ENCODE results near the gene EIF2AK3.
A peak's percentile ranks its signal among the peaks of the same experiment; 100 is the strongest.

EIF2AK3 gene

DNA sequence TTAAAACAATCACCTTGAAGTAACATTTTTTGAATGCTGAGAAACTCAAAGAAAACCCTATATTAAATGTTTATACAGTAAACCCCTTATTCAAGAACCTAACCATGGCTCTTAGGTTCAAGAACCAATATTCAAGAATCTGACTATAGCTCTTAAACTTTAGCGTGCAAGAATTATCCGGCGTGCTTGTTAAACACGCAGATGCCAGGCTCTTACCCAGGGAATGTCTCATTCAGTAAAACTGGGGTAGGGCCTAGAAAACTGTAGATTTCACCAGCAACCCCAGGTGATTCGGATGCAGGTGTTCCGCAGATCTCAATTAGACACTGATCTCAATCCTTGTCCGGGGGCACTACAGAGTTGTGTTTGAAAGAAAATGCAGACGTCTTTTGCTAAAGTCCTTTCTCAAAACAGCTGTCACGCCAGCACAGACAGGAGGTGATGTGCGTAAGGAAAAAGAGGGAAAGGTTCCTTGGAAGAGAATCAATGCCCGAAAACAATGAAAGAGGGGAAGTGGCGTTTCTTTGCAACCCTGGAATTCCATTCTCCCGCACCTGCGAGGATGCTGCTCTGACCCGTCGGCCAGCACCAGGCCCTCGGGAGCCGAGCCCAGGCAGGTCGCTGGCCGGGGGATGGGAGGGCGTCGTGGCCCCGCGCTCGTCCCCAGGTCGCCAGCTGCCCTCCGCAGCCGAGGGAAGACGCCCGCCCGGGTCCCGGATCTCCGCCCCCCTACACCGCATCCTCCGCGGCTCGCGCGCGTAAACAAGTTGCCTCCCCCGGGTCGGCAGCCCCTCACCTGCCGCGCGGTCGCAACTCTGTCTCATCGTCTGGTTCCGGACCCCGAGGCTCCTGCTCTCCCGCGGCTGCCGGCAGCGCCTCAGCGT lies 851 bp downstream of the EIF2AK3 start (continued):
- TF ChIP-seq, protein P1, sequence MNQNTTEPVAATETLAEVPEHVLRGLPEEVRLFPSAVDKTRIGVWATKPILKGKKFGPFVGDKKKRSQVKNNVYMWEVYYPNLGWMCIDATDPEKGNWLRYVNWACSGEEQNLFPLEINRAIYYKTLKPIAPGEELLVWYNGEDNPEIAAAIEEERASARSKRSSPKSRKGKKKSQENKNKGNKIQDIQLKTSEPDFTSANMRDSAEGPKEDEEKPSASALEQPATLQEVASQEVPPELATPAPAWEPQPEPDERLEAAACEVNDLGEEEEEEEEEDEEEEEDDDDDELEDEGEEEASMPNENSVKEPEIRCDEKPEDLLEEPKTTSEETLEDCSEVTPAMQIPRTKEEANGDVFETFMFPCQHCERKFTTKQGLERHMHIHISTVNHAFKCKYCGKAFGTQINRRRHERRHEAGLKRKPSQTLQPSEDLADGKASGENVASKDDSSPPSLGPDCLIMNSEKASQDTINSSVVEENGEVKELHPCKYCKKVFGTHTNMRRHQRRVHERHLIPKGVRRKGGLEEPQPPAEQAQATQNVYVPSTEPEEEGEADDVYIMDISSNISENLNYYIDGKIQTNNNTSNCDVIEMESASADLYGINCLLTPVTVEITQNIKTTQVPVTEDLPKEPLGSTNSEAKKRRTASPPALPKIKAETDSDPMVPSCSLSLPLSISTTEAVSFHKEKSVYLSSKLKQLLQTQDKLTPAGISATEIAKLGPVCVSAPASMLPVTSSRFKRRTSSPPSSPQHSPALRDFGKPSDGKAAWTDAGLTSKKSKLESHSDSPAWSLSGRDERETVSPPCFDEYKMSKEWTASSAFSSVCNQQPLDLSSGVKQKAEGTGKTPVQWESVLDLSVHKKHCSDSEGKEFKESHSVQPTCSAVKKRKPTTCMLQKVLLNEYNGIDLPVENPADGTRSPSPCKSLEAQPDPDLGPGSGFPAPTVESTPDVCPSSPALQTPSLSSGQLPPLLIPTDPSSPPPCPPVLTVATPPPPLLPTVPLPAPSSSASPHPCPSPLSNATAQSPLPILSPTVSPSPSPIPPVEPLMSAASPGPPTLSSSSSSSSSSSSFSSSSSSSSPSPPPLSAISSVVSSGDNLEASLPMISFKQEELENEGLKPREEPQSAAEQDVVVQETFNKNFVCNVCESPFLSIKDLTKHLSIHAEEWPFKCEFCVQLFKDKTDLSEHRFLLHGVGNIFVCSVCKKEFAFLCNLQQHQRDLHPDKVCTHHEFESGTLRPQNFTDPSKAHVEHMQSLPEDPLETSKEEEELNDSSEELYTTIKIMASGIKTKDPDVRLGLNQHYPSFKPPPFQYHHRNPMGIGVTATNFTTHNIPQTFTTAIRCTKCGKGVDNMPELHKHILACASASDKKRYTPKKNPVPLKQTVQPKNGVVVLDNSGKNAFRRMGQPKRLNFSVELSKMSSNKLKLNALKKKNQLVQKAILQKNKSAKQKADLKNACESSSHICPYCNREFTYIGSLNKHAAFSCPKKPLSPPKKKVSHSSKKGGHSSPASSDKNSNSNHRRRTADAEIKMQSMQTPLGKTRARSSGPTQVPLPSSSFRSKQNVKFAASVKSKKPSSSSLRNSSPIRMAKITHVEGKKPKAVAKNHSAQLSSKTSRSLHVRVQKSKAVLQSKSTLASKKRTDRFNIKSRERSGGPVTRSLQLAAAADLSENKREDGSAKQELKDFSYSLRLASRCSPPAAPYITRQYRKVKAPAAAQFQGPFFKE (tag by site-specific recombination; IDR thresholded peaks at IDR 0.05; ENCODE audit: borderline replicate concordance): no peak
- TF ChIP-seq KLF7 (tag by site-specific recombination; IDR thresholded peaks at IDR 0.05; ENCODE audit: borderline replicate concordance): no peak
- TF ChIP-seq FEZF1 (tag by site-specific recombination; IDR thresholded peaks at IDR 0.05): no peak
- TF ChIP-seq ZNF221 (tag by site-specific recombination; IDR thresholded peaks at IDR 0.05; ENCODE audit: borderline replicate concordance): no peak
- no peak for TF ChIP-seq ZNF16 (tag by site-specific recombination; IDR thresholded peaks at IDR 0.05; ENCODE audit: low read depth)
- TF ChIP-seq KLF9 (tag by site-specific recombination; IDR thresholded peaks at IDR 0.05; ENCODE audit: low read depth): no peak
- no peak for TF ChIP-seq ZNF677 (tag by site-specific recombination; IDR thresholded peaks at IDR 0.05)
- peak; percentile 39 for TF ChIP-seq ZNF341 (tag by site-specific recombination; IDR thresholded peaks at IDR 0.05; ENCODE audit: low read depth)
- TF ChIP-seq ZNF10 (tag by site-specific recombination; IDR thresholded peaks at IDR 0.05): no peak
- no peak for TF ChIP-seq HOXD13 (CRISPR knock-in tag; IDR thresholded peaks at IDR 0.05; ENCODE audit: borderline replicate concordance)
- TF ChIP-seq ZNF138 (tag by site-specific recombination; IDR thresholded peaks at IDR 0.05; ENCODE audit: borderline replicate concordance): no peak
- no peak for TF ChIP-seq SCRT1 (tag by site-specific recombination; IDR thresholded peaks at IDR 0.05; ENCODE audit: borderline replicate concordance)
- peak; percentile 34; the same call in 1 of the 2 replicates for TF ChIP-seq GLIS1 (tag by site-specific recombination; IDR thresholded peaks at IDR 0.05)
- TF ChIP-seq ZNF530 (tag by site-specific recombination; IDR thresholded peaks at IDR 0.05; ENCODE audit: low read depth): no peak
- TF ChIP-seq ZNF626 (tag by site-specific recombination; IDR thresholded peaks at IDR 0.05): no peak
- TF ChIP-seq SP3 (tag by site-specific recombination; IDR thresholded peaks at IDR 0.05): no peak
- TF ChIP-seq, protein P2, sequence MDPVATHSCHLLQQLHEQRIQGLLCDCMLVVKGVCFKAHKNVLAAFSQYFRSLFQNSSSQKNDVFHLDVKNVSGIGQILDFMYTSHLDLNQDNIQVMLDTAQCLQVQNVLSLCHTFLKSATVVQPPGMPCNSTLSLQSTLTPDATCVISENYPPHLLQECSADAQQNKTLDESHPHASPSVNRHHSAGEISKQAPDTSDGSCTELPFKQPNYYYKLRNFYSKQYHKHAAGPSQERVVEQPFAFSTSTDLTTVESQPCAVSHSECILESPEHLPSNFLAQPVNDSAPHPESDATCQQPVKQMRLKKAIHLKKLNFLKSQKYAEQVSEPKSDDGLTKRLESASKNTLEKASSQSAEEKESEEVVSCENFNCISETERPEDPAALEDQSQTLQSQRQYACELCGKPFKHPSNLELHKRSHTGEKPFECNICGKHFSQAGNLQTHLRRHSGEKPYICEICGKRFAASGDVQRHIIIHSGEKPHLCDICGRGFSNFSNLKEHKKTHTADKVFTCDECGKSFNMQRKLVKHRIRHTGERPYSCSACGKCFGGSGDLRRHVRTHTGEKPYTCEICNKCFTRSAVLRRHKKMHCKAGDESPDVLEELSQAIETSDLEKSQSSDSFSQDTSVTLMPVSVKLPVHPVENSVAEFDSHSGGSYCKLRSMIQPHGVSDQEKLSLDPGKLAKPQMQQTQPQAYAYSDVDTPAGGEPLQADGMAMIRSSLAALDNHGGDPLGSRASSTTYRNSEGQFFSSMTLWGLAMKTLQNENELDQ (tag by site-specific recombination; IDR thresholded peaks at IDR 0.05; ENCODE audit: low read depth): no peak
- no peak for TF ChIP-seq ZNF843 (tag by site-specific recombination; IDR thresholded peaks at IDR 0.05)
- TF ChIP-seq ZNF654 (tag by site-specific recombination; IDR thresholded peaks at IDR 0.05; ENCODE audit: low read depth): no peak
- TF ChIP-seq PRDM1 (tag by site-specific recombination; IDR thresholded peaks at IDR 0.05): peak; percentile 81
- TF ChIP-seq ZNF549 (tag by site-specific recombination; IDR thresholded peaks at IDR 0.05): no peak
- no peak for TF ChIP-seq YY2 (tag by site-specific recombination; IDR thresholded peaks at IDR 0.05)
- TF ChIP-seq ZNF184 (tag by site-specific recombination; IDR thresholded peaks at IDR 0.05): no peak
- no peak for TF ChIP-seq ZNF837 (tag by site-specific recombination; IDR thresholded peaks at IDR 0.05)
- no peak for TF ChIP-seq ZBTB7A (tag by site-specific recombination; IDR thresholded peaks at IDR 0.05; ENCODE audit: low read depth)
- TF ChIP-seq ZNF121 (tag by site-specific recombination; IDR thresholded peaks at IDR 0.05): no peak
- no peak for TF ChIP-seq ZNF610 (tag by site-specific recombination; IDR thresholded peaks at IDR 0.05; ENCODE audit: borderline replicate concordance)
- TF ChIP-seq, protein P3, sequence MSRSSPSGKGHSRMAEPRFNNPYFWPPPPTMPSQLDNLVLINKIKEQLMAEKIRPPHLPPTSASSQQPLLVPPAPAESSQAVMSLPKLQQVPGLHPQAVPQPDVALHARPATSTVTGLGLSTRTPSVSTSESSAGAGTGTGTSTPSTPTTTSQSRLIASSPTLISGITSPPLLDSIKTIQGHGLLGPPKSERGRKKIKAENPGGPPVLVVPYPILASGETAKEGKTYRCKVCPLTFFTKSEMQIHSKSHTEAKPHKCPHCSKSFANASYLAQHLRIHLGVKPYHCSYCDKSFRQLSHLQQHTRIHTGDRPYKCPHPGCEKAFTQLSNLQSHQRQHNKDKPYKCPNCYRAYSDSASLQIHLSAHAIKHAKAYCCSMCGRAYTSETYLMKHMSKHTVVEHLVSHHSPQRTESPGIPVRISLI (tag by site-specific recombination; IDR thresholded peaks at IDR 0.05): no peak
- no peak for TF ChIP-seq GLI2 (tag by site-specific recombination; IDR thresholded peaks at IDR 0.05; ENCODE audit: borderline replicate concordance, low read depth)
- no peak for TF ChIP-seq ZNF354C (tag by site-specific recombination; IDR thresholded peaks at IDR 0.05; ENCODE audit: borderline replicate concordance, low read depth)
- no peak for TF ChIP-seq ZFHX2 (tag by site-specific recombination; conservative IDR thresholded peaks at IDR 0.05)
- TF ChIP-seq ZNF350 (tag by site-specific recombination; IDR thresholded peaks at IDR 0.05): no peak
